ENCODE results near the gene PLA2G15.

The PLA2G15 gene

GRCh38 chr16:68234188-68235107 lies 10.7 kb upstream of the PLA2G15 start:
- TF ChIP-seq SIN3A (IDR thresholded peaks at IDR 0.05; ENCODE audit: borderline replicate concordance, insufficient read depth, low read length) (no peak), TAF1 (IDR thresholded peaks at IDR 0.05; ENCODE audit: borderline replicate concordance, insufficient read depth, low read length) (no peak), REST (IDR thresholded peaks at IDR 0.05; ENCODE audit: insufficient read depth in 1 of 2, low read depth in 2 of 2, low read length in 2 of 2) (no peak), POLR2AphosphoS5 (IDR thresholded peaks at IDR 0.05; ENCODE audit: low read depth, low read length) (no peak), FOXP2 (optimal IDR thresholded peaks at IDR 0.05; ENCODE audit: borderline replicate concordance, extremely low read depth, extremely low read length, insufficient read depth) (no peak)

DNA sequence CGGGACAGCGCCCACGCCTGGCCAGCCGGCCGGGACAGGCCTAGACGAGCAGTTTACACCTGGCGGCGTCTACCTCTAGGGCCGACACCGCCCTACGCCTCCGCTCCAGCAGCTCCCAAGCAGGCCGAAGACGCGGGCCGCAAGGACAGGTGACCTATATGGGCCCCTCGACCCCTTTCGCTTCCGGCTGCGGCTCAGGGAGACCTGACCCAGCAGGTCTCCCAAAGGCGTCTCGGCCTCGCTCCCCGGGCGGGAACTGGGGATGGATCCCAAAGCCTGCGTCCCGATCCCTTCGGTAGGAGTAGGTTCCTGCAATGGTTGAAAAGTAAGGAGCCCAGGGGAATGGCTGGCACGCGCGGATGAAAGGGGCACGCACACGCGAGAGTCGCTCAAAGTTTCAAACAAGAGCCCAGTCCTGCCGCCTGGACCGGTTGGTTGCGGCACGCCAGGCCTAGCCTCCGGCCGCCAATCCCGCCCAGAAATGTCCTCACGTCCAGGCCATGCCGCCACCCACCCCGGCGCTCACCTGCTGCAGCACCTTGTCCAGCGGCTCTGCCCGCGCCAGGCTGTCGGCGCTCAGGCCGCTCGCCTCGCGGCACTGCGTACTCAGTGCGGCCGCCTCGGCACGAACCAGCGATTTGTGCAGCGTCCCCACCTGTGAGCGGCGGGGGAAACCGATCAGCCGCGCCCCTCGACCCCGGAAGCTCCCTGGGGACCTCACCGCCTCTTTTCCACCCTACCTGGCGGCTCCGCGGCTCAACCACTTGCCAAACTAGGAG lies 9.9 kb upstream of the PLA2G15 start:
- TF ChIP-seq SIN3A (IDR thresholded peaks at IDR 0.05; ENCODE audit: borderline replicate concordance, insufficient read depth, low read length) (no peak), POLR2AphosphoS5 (IDR thresholded peaks at IDR 0.05; ENCODE audit: low read depth, low read length) (no peak), TAF1 (IDR thresholded peaks at IDR 0.05; ENCODE audit: borderline replicate concordance, insufficient read depth, low read length) (no peak), REST (IDR thresholded peaks at IDR 0.05; ENCODE audit: insufficient read depth in 1 of 2, low read depth in 2 of 2, low read length in 2 of 2) (no peak), FOXP2 (optimal IDR thresholded peaks at IDR 0.05; ENCODE audit: borderline replicate concordance, extremely low read depth, extremely low read length, insufficient read depth) (no peak)

DNA sequence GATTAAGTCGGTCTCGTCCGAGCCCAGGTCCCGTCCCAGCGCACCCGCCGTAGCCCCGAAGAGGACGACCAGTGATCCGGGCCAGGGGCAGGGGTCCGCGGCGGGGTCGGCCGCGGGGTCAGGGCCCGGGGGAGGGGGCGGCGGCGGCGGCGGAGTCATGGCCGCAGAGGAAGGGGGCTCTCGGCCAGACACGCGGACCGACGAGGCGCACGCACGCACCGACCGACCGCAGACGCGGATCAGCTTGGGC lies 9.4 kb upstream of the PLA2G15 start, which contains the start of gene ESRP2:
Gene ESRP2 (minus strand): TSS at position 241 of the 250 bp plus-strand sequence. CDS start 82 bp downstream, at position 159.
- no peak for TF ChIP-seq POLR2AphosphoS5 (IDR thresholded peaks at IDR 0.05; ENCODE audit: low read depth, low read length)
- no peak for TF ChIP-seq REST (IDR thresholded peaks at IDR 0.05; ENCODE audit: insufficient read depth in 1 of 2, low read depth in 2 of 2, low read length in 2 of 2)
- no peak for TF ChIP-seq FOXP2 (optimal IDR thresholded peaks at IDR 0.05; ENCODE audit: borderline replicate concordance, extremely low read depth, extremely low read length, insufficient read depth)
- no peak for TF ChIP-seq TAF1 (IDR thresholded peaks at IDR 0.05; ENCODE audit: borderline replicate concordance, insufficient read depth, low read length)
- no peak for TF ChIP-seq SIN3A (IDR thresholded peaks at IDR 0.05; ENCODE audit: borderline replicate concordance, insufficient read depth, low read length)

DNA sequence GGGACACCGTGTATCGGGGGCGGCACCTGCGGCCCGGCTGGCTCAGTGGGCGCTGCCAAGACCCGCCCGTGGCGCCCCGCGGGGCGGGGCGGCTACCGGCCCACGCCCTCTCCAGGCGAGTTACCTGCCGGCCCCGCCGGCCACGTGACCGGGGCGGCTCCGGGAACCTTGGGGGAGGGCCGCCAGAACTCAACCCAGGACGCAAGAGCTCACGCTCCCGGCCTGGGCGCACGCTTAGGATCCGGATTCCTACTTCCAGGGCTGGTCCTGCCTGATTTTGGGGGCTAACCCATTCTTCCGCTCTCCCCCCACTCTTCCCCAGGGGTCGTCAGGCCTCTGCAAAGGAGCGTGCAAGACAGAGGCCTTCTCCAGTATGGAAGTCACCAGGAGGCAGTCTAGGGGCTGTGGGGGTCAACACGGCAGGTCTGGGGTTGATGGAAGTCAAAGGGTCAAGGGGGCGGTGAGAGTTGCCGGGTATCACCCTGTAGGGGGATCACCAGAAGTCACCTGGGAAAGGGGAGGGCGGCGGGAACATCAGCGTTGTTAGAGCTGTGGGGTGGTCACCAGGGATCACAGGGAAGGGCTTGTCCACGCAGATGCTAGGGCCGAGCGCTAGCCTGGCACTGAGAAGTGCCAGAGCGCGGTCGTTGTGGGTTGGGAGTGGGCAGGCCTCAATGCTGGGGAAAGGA lies 8.9 kb upstream of the PLA2G15 start:
- TF ChIP-seq TAF1 (IDR thresholded peaks at IDR 0.05; ENCODE audit: borderline replicate concordance, insufficient read depth, low read length), result no peak
- TF ChIP-seq SIN3A (IDR thresholded peaks at IDR 0.05; ENCODE audit: borderline replicate concordance, insufficient read depth, low read length), result no peak

GRCh38 chr16:68236826-68237242 lies 8.3 kb upstream of the PLA2G15 start:
- TF ChIP-seq POLR2AphosphoS5 (IDR thresholded peaks at IDR 0.05; ENCODE audit: low read depth, low read length) (no peak), FOXP2 (optimal IDR thresholded peaks at IDR 0.05; ENCODE audit: borderline replicate concordance, extremely low read depth, extremely low read length, insufficient read depth) (no peak), REST (IDR thresholded peaks at IDR 0.05; ENCODE audit: insufficient read depth in 1 of 2, low read depth in 2 of 2, low read length in 2 of 2) (no peak), TAF1 (IDR thresholded peaks at IDR 0.05; ENCODE audit: borderline replicate concordance, insufficient read depth, low read length) (no peak), SIN3A (IDR thresholded peaks at IDR 0.05; ENCODE audit: borderline replicate concordance, insufficient read depth, low read length) (no peak)
